WTC11 (cell line): ENCODE measurements around the gene WDR3. TPM values are rescaled to one million over a fixed set of nuclear protein-coding genes. Genes with fewer than 3 reads are reported as not detected.

Experiments
- ATAC-seq: fragments of 200-7000 bp; cut with Tn5 transposase; 2 replicates; pipeline ENCODE4 v1.10.0; 2021; ENCODE audit warnings: mild to moderate bottlenecking, moderate library complexity
- CTCF ChIA-PET: fragments of 300-600 bp; sonication (Branson Sonifier 250); formaldehyde crosslinking; loops from one replicate; lab custom pipeline; 2021; ENCODE audit warnings: antibody characterized with exemption; lab: Charles Lee
- POLR2A ChIA-PET: fragments of 350-600 bp; sonication (Branson Sonifier 250); formaldehyde crosslinking; loops from one replicate; lab custom pipeline; 2021; ENCODE audit warnings: antibody characterized with exemption; lab: Charles Lee
- DNase-seq: peaks from one replicate; pipeline ENCODE4 v3.0.0; 2021; ENCODE audit warnings: low spot score
- H3K27ac Mint-ChIP-seq: 2 replicates; pipeline ENCODE4 v1.8.0; 2021; ENCODE audit warnings: mixed read lengths
- H3K27me3 Mint-ChIP-seq: 2 replicates; pipeline ENCODE4 v1.8.0; 2021; ENCODE audit warnings: low read depth, mild to moderate bottlenecking, moderate library complexity, mixed read lengths
- H3K36me3 Mint-ChIP-seq: 2 replicates; pipeline ENCODE4 v1.8.0; 2021; ENCODE audit warnings: mixed read lengths
- H3K4me1 Mint-ChIP-seq: 2 replicates; pipeline ENCODE4 v1.8.0; 2022; ENCODE audit warnings: mixed read lengths
- H3K4me3 Mint-ChIP-seq: 2 replicates; pipeline ENCODE4 v1.8.0; 2021; ENCODE audit warnings: mild to moderate bottlenecking, moderate library complexity, mixed read lengths
- H3K9me3 Mint-ChIP-seq: 2 replicates; pipeline ENCODE4 v1.8.0; 2021; ENCODE audit warnings: mixed read lengths
- CREB1 ChIP-seq: sonication (generic); formaldehyde crosslinking; IDR thresholded peaks from 2 replicates; pipeline ENCODE4 v1.8.0; 2023; ENCODE audit warnings: mild to moderate bottlenecking, missing genetic modification reagents
- GABPB1 ChIP-seq: sonication (generic); formaldehyde crosslinking; IDR thresholded peaks from 2 replicates; pipeline ENCODE4 v1.8.1; 2023; ENCODE audit warnings: mild to moderate bottlenecking, missing genetic modification reagents
- HMGA2 ChIP-seq: fragments of 250-450 bp; sonication (Bioruptor Pico); IDR thresholded peaks from 2 replicates; pipeline ENCODE4 v1.4.0; 2021; ENCODE audit warnings: mild to moderate bottlenecking, moderate library complexity
- JUN ChIP-seq: sonication (generic); formaldehyde crosslinking; IDR thresholded peaks from 2 replicates; pipeline ENCODE4 v1.8.0; 2023; ENCODE audit warnings: mild to moderate bottlenecking, missing genetic modification reagents
- KAT7 ChIP-seq: sonication (generic); formaldehyde crosslinking; IDR thresholded peaks from 2 replicates; pipeline ENCODE4 v1.8.1; 2023; ENCODE audit warnings: missing genetic modification reagents, mild to moderate bottlenecking, borderline replicate concordance
- SMAD3 ChIP-seq: sonication (generic); formaldehyde crosslinking; IDR thresholded peaks from 2 replicates; pipeline ENCODE4 v1.8.0; 2022; ENCODE audit warnings: missing genetic modification reagents, mild to moderate bottlenecking, borderline replicate concordance
- SOX15 ChIP-seq: fragments of 250-450 bp; sonication (Bioruptor Pico); IDR thresholded peaks from 2 replicates; pipeline ENCODE4 v1.9.0; 2021; ENCODE audit warnings: mild to moderate bottlenecking
- SP1 ChIP-seq: sonication (generic); formaldehyde crosslinking; conservative IDR thresholded peaks from 2 replicates; pipeline ENCODE4 v1.8.1; 2022; ENCODE audit warnings: missing genetic modification reagents
- TCF7 ChIP-seq: sonication (generic); formaldehyde crosslinking; IDR thresholded peaks from 2 replicates; pipeline ENCODE4 v1.8.0; 2022; ENCODE audit warnings: mild to moderate bottlenecking, low read depth, missing genetic modification reagents, moderate library complexity
- TEAD1 ChIP-seq: sonication (generic); formaldehyde crosslinking; IDR thresholded peaks from 2 replicates; pipeline ENCODE4 v1.8.0; 2022; ENCODE audit warnings: mild to moderate bottlenecking, missing genetic modification reagents
- TEAD4 ChIP-seq: sonication (generic); formaldehyde crosslinking; IDR thresholded peaks from 2 replicates; pipeline ENCODE4 v1.8.0; 2022; ENCODE audit warnings: mild to moderate bottlenecking, missing genetic modification reagents
- ZNF423 ChIP-seq: fragments of 250-450 bp; sonication (Bioruptor Pico); IDR thresholded peaks from 2 replicates; pipeline ENCODE4 v2.1.2; 2022; ENCODE audit warnings: mild to moderate bottlenecking, moderate library complexity
- ZNF671 ChIP-seq: fragments of 250-450 bp; sonication (Bioruptor Pico); IDR thresholded peaks from 2 replicates; pipeline ENCODE4 v1.8.0; 2021; ENCODE audit warnings: mild to moderate bottlenecking
- total RNA-seq: library from RNA; stranded (reverse); gene quantifications from 3 replicates; pipeline ENCODE4 v1.2.3, GENCODE V29; 2021
- TF ChIP-seq, protein P1 (sequence below): sonication (generic); formaldehyde crosslinking; IDR thresholded peaks from 2 replicates; pipeline ENCODE4 v1.8.1; 2023; ENCODE audit warnings: mild to moderate bottlenecking, missing genetic modification reagents
- TF ChIP-seq, protein P2 (sequence below): sonication (generic); formaldehyde crosslinking; conservative IDR thresholded peaks from 2 replicates; pipeline ENCODE4 v1.8.1; 2023; ENCODE audit warnings: mild to moderate bottlenecking, low read depth, missing genetic modification reagents, moderate library complexity
- TF ChIP-seq, protein P3 (sequence below): sonication (generic); formaldehyde crosslinking; IDR thresholded peaks from 2 replicates; pipeline ENCODE4 v1.8.0; 2023; ENCODE audit warnings: missing genetic modification reagents, mild to moderate bottlenecking, borderline replicate concordance
- TF ChIP-seq, protein P4 (sequence below): sonication (generic); formaldehyde crosslinking; IDR thresholded peaks from 2 replicates; pipeline ENCODE4 v1.8.1; 2023; ENCODE audit warnings: mild to moderate bottlenecking, moderate library complexity, missing genetic modification reagents
- TF ChIP-seq, protein P5 (sequence below): sonication (generic); formaldehyde crosslinking; IDR thresholded peaks from 2 replicates; pipeline ENCODE4 v1.8.0; 2022; ENCODE audit warnings: mild to moderate bottlenecking, missing genetic modification reagents
- TF ChIP-seq, protein P6 (sequence below): sonication (generic); formaldehyde crosslinking; IDR thresholded peaks from 2 replicates; pipeline ENCODE4 v1.8.0; 2022; ENCODE audit warnings: mild to moderate bottlenecking, missing genetic modification reagents
- TF ChIP-seq, protein P7 (sequence below): sonication (generic); formaldehyde crosslinking; IDR thresholded peaks from 2 replicates; pipeline ENCODE4 v1.8.0; 2023; ENCODE audit warnings: missing genetic modification reagents
- TF ChIP-seq, protein P8 (sequence below): sonication (generic); formaldehyde crosslinking; IDR thresholded peaks from 2 replicates; pipeline ENCODE4 v1.8.1; 2023; ENCODE audit warnings: mild to moderate bottlenecking, missing genetic modification reagents, moderate library complexity

WDR3 gene
- total RNA-seq, 1 experiment from 2014 or later: 50.0 TPM

DNA sequence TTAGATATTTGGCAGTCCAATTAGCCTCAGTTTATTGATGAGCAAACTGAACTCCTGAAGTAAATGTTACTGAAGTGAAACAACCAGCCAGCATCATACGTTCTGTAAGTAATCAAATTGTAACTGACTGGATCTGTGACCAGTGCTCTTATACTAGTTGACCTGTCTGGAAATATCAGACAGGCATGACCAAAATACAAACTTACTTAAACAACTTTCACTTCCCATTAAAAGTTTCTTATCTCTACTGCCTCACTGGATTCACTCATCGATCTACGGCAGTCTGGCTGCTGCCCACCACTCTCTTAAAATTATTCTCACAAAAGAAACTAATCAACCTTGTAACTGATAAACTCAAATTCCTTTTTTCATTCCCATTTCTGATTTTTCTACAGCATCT is 56.4 kb downstream of the WDR3 start (continued):
- TF ChIP-seq, protein P1, sequence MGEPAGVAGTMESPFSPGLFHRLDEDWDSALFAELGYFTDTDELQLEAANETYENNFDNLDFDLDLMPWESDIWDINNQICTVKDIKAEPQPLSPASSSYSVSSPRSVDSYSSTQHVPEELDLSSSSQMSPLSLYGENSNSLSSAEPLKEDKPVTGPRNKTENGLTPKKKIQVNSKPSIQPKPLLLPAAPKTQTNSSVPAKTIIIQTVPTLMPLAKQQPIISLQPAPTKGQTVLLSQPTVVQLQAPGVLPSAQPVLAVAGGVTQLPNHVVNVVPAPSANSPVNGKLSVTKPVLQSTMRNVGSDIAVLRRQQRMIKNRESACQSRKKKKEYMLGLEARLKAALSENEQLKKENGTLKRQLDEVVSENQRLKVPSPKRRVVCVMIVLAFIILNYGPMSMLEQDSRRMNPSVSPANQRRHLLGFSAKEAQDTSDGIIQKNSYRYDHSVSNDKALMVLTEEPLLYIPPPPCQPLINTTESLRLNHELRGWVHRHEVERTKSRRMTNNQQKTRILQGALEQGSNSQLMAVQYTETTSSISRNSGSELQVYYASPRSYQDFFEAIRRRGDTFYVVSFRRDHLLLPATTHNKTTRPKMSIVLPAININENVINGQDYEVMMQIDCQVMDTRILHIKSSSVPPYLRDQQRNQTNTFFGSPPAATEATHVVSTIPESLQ (CRISPR knock-in tag): no peak
- TF ChIP-seq, protein P2, sequence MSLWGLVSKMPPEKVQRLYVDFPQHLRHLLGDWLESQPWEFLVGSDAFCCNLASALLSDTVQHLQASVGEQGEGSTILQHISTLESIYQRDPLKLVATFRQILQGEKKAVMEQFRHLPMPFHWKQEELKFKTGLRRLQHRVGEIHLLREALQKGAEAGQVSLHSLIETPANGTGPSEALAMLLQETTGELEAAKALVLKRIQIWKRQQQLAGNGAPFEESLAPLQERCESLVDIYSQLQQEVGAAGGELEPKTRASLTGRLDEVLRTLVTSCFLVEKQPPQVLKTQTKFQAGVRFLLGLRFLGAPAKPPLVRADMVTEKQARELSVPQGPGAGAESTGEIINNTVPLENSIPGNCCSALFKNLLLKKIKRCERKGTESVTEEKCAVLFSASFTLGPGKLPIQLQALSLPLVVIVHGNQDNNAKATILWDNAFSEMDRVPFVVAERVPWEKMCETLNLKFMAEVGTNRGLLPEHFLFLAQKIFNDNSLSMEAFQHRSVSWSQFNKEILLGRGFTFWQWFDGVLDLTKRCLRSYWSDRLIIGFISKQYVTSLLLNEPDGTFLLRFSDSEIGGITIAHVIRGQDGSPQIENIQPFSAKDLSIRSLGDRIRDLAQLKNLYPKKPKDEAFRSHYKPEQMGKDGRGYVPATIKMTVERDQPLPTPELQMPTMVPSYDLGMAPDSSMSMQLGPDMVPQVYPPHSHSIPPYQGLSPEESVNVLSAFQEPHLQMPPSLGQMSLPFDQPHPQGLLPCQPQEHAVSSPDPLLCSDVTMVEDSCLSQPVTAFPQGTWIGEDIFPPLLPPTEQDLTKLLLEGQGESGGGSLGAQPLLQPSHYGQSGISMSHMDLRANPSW (CRISPR knock-in tag): no peak
- TF ChIP-seq HMGA2 (CRISPR knock-in tag) (no peak), CREB1 (CRISPR knock-in tag) (no peak), SMAD3 (CRISPR knock-in tag) (no peak), KAT7 (no peak), JUN (CRISPR knock-in tag) (no peak)

DNA sequence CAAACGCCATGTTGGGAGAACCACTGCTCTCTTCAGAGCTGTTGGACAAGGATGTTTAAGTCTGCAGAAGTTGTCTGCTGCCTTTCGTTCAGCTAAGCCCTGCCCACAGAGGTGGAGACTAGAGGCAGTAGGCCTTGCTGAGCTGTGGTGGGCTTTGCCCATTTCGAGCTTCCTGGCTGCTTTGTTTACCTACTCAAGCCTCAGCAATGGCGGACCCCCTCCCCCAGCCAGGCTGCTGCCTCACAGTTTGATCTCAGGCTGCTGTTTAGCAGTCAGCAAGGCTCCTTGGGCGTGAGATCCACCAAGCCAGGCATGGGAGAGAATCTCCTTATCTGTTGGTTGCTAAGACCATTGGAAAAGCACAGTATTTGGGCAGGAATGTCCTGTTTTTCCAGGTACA is 74.8 kb downstream of the WDR3 start:
- Mint-ChIP-seq H3K4me1 (0 out of 2 replicates have a peak, but pooled peaks cover 5% of the 10 kb centered on the region), H3K36me3 (peaks cover 16% of the 10 kb centered on the region), H3K27ac (no peak overlapping the region), H3K9me3 (peaks cover 48% of the 10 kb centered on the region), H3K4me3 (no peak overlapping the region), H3K27me3 (peaks cover 4% of the 10 kb centered on the region; the same call in 1 of the 2 replicates)
- ATAC-seq (no peak), DNase-seq (no peak)
- ChIA-PET CTCF (no interaction called here), POLR2A (no interaction called here)
- TF ChIP-seq, protein P3, sequence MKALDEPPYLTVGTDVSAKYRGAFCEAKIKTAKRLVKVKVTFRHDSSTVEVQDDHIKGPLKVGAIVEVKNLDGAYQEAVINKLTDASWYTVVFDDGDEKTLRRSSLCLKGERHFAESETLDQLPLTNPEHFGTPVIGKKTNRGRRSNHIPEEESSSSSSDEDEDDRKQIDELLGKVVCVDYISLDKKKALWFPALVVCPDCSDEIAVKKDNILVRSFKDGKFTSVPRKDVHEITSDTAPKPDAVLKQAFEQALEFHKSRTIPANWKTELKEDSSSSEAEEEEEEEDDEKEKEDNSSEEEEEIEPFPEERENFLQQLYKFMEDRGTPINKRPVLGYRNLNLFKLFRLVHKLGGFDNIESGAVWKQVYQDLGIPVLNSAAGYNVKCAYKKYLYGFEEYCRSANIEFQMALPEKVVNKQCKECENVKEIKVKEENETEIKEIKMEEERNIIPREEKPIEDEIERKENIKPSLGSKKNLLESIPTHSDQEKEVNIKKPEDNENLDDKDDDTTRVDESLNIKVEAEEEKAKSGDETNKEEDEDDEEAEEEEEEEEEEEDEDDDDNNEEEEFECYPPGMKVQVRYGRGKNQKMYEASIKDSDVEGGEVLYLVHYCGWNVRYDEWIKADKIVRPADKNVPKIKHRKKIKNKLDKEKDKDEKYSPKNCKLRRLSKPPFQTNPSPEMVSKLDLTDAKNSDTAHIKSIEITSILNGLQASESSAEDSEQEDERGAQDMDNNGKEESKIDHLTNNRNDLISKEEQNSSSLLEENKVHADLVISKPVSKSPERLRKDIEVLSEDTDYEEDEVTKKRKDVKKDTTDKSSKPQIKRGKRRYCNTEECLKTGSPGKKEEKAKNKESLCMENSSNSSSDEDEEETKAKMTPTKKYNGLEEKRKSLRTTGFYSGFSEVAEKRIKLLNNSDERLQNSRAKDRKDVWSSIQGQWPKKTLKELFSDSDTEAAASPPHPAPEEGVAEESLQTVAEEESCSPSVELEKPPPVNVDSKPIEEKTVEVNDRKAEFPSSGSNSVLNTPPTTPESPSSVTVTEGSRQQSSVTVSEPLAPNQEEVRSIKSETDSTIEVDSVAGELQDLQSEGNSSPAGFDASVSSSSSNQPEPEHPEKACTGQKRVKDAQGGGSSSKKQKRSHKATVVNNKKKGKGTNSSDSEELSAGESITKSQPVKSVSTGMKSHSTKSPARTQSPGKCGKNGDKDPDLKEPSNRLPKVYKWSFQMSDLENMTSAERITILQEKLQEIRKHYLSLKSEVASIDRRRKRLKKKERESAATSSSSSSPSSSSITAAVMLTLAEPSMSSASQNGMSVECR (CRISPR knock-in tag): no peak
- TF ChIP-seq, protein P4, sequence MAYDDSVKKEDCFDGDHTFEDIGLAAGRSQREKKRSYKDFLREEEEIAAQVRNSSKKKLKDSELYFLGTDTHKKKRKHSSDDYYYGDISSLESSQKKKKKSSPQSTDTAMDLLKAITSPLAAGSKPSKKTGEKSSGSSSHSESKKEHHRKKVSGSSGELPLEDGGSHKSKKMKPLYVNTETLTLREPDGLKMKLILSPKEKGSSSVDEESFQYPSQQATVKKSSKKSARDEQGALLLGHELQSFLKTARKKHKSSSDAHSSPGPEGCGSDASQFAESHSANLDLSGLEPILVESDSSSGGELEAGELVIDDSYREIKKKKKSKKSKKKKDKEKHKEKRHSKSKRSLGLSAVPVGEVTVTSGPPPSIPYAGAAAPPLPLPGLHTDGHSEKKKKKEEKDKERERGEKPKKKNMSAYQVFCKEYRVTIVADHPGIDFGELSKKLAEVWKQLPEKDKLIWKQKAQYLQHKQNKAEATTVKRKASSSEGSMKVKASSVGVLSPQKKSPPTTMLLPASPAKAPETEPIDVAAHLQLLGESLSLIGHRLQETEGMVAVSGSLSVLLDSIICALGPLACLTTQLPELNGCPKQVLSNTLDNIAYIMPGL (CRISPR knock-in tag): no peak
- TF ChIP-seq ZNF671 (CRISPR knock-in tag): no peak
- TF ChIP-seq, protein P5, sequence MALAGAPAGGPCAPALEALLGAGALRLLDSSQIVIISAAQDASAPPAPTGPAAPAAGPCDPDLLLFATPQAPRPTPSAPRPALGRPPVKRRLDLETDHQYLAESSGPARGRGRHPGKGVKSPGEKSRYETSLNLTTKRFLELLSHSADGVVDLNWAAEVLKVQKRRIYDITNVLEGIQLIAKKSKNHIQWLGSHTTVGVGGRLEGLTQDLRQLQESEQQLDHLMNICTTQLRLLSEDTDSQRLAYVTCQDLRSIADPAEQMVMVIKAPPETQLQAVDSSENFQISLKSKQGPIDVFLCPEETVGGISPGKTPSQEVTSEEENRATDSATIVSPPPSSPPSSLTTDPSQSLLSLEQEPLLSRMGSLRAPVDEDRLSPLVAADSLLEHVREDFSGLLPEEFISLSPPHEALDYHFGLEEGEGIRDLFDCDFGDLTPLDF (CRISPR knock-in tag): no peak
- no peak for TF ChIP-seq SOX15 (CRISPR knock-in tag)
- TF ChIP-seq TEAD1 (CRISPR knock-in tag): no peak
- TF ChIP-seq, protein P6, sequence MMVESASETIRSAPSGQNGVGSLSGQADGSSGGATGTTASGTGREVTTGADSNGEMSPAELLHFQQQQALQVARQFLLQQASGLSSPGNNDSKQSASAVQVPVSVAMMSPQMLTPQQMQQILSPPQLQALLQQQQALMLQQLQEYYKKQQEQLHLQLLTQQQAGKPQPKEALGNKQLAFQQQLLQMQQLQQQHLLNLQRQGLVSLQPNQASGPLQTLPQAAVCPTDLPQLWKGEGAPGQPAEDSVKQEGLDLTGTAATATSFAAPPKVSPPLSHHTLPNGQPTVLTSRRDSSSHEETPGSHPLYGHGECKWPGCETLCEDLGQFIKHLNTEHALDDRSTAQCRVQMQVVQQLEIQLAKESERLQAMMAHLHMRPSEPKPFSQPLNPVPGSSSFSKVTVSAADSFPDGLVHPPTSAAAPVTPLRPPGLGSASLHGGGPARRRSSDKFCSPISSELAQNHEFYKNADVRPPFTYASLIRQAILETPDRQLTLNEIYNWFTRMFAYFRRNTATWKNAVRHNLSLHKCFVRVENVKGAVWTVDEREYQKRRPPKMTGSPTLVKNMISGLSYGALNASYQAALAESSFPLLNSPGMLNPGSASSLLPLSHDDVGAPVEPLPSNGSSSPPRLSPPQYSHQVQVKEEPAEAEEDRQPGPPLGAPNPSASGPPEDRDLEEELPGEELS (CRISPR knock-in tag): no peak
- no peak for TF ChIP-seq TEAD4 (CRISPR knock-in tag)
- TF ChIP-seq, protein P7, sequence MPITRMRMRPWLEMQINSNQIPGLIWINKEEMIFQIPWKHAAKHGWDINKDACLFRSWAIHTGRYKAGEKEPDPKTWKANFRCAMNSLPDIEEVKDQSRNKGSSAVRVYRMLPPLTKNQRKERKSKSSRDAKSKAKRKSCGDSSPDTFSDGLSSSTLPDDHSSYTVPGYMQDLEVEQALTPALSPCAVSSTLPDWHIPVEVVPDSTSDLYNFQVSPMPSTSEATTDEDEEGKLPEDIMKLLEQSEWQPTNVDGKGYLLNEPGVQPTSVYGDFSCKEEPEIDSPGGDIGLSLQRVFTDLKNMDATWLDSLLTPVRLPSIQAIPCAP (CRISPR knock-in tag): no peak
- TF ChIP-seq SP1 (CRISPR knock-in tag): no peak
- TF ChIP-seq ZNF423 (CRISPR knock-in tag): no peak
- TF ChIP-seq, protein P8, sequence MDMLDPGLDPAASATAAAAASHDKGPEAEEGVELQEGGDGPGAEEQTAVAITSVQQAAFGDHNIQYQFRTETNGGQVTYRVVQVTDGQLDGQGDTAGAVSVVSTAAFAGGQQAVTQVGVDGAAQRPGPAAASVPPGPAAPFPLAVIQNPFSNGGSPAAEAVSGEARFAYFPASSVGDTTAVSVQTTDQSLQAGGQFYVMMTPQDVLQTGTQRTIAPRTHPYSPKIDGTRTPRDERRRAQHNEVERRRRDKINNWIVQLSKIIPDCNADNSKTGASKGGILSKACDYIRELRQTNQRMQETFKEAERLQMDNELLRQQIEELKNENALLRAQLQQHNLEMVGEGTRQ (CRISPR knock-in tag): no peak
- no peak for TF ChIP-seq GABPB1
- TF ChIP-seq TCF7 (CRISPR knock-in tag): no peak
